B cell (primary cell): ENCODE measurements around the gene CHST3. TPM values are rescaled to one million over a fixed set of nuclear protein-coding genes. Genes with fewer than 3 reads are reported as not detected.

ENCODE experiments used
- ATAC-seq: fragments of 200-7000 bp; cut with Tn5 transposase; one replicate; pipeline ENCODE4 v1.10.0; 2021; ENCODE audit warnings: low read depth, mild to moderate bottlenecking, moderate number of reproducible peaks, moderate library complexity
- CTCF ChIA-PET: fragments of 350-600 bp; sonication (Branson Sonifier 250); formaldehyde crosslinking; loops from one replicate; lab custom pipeline; 2021; ENCODE audit warnings: antibody characterized with exemption, inconsistent platforms; lab: Charles Lee
- POLR2A ChIA-PET: fragments of 350-600 bp; sonication (Branson Sonifier 250); formaldehyde crosslinking; loops from one replicate; lab custom pipeline; 2021; ENCODE audit warnings: antibody characterized with exemption; lab: Charles Lee
- DNase-seq: peaks from one replicate; pipeline ENCODE4 v3.0.0; 2013
- H2AFZ ChIP-seq: 2 replicates; pipeline ENCODE4 v1.6.1; 2012; ENCODE audit warnings: mild to moderate bottlenecking, low read depth, low read length; ENCODE audit not compliant: insufficient read depth, poor library complexity, severe bottlenecking
- H3K27ac ChIP-seq, 2 donors: 1 replicate in 1 of 2; 2 replicates in 1 of 2; pipeline ENCODE4 v1.5.1; 2012 to 2013; ENCODE audit warnings: low read length in 2 of 2, mild to moderate bottlenecking in 2 of 2, moderate library complexity in 1 of 2
- H3K27me3 ChIP-seq, 4 experiments: fragments of 200-600 bp in 1 of 4; sonication (generic) in 1 of 4; replicated peaks in 1 of 4; 1 replicate in 2 of 4; 2 replicates in 2 of 4; pipeline versions ENCODE4 v1.6.1 to v1.7.0; 2013 to 2016; ENCODE audit warnings: low read length in 3 of 4, mild to moderate bottlenecking in 2 of 4, mixed read lengths in 1 of 4, moderate library complexity in 1 of 4; ENCODE audit not compliant: insufficient read depth in 4 of 4, control insufficient read depth in 3 of 4; ENCODE audit errors: control extremely low read depth in 1 of 4
- H3K36me3 ChIP-seq, 2 experiments: replicated peaks in 1 of 2; 1 replicate in 1 of 2; 2 replicates in 1 of 2; pipeline versions ENCODE4 v1.6.1 to v1.7.1; 2013; ENCODE audit warnings: low read length in 1 of 2; ENCODE audit not compliant: insufficient read depth in 2 of 2, control insufficient read depth in 1 of 2; ENCODE audit errors: control extremely low read depth in 1 of 2, extremely low read depth in 1 of 2
- H3K4me1 ChIP-seq, 2 donors: fragments of 200-600 bp in 1 of 2; sonication (generic) in 1 of 2; 1 replicate in 1 of 2; 2 replicates in 1 of 2; pipeline versions ENCODE4 v1.5.1 to v1.6.1; 2013 to 2017; ENCODE audit warnings: low read length in 2 of 2; ENCODE audit not compliant: control insufficient read depth in 2 of 2, insufficient read depth in 2 of 2
- H3K4me2 ChIP-seq: replicated peaks from 2 replicates; pipeline ENCODE3; 2012; ENCODE audit warnings: mild to moderate bottlenecking, low read depth, low read length; ENCODE audit not compliant: poor library complexity, severe bottlenecking
- H3K4me3 ChIP-seq, 5 experiments: fragments of 200-600 bp in 1 of 5; sonication (generic) in 1 of 5; 1 replicate in 3 of 5; 2 replicates in 2 of 5; pipeline versions ENCODE4 v1.5.1 to v1.7.0; 2011 to 2016; ENCODE audit warnings: low read length in 4 of 5, mild to moderate bottlenecking in 4 of 5, low read depth in 2 of 5, control low read depth in 1 of 5, moderate library complexity in 1 of 5; ENCODE audit not compliant: insufficient read depth in 1 of 5; ENCODE audit errors: control extremely low read depth in 1 of 5, extremely low read depth in 1 of 5
- H3K79me2 ChIP-seq: fragments of 200-600 bp; sonication (generic); one replicate; pipeline ENCODE4 v1.6.0; 2016; ENCODE audit warnings: low read length; ENCODE audit not compliant: control insufficient read depth, insufficient read depth
- H3K9ac ChIP-seq: fragments of 200-600 bp; sonication (generic); 2 replicates; pipeline ENCODE4 v1.6.1; 2017; ENCODE audit warnings: mild to moderate bottlenecking, low read length, moderate library complexity
- H3K9me3 ChIP-seq, 3 donors: one replicate each; pipeline versions ENCODE4 v1.6.1 to v1.7.1; 2013; ENCODE audit warnings: low read length in 2 of 3; ENCODE audit not compliant: control insufficient read depth in 2 of 3, insufficient read depth in 1 of 3; ENCODE audit errors: control extremely low read depth in 1 of 3
- H4K20me1 ChIP-seq: 2 replicates; pipeline ENCODE4 v1.6.0; 2012; ENCODE audit warnings: mild to moderate bottlenecking, low read length; ENCODE audit not compliant: insufficient read depth, control insufficient read depth, poor library complexity, severe bottlenecking
- H3K27ac Mint-ChIP-seq: one replicate; pipeline ENCODE4 v1.8.0; 2021; ENCODE audit warnings: mixed read lengths
- H3K27me3 Mint-ChIP-seq: one replicate; pipeline ENCODE4 v1.8.0; 2021; ENCODE audit warnings: mixed read lengths
- H3K4me1 Mint-ChIP-seq: one replicate; pipeline ENCODE4 v1.8.0; 2021; ENCODE audit warnings: mixed read lengths
- H3K4me3 Mint-ChIP-seq: one replicate; pipeline ENCODE4 v1.8.0; 2021; ENCODE audit warnings: mixed read lengths
- H3K9me3 Mint-ChIP-seq: one replicate; pipeline ENCODE4 v1.8.0; 2022; ENCODE audit warnings: mixed read lengths; ENCODE audit not compliant: insufficient read depth
- CTCF ChIP-seq: fragments of 200-600 bp; IDR thresholded peaks from one replicate; pipeline ENCODE4 v1.8.0; 2022; ENCODE audit warnings: antibody characterized with exemption, mild to moderate bottlenecking
- EZH2 ChIP-seq: IDR thresholded peaks from 2 replicates; pipeline ENCODE4 v1.6.1; 2012; ENCODE audit warnings: borderline replicate concordance, low read depth, mild to moderate bottlenecking, moderate library complexity, low read length; ENCODE audit not compliant: insufficient read depth, poor library complexity, severe bottlenecking
- WGBS: methylation state at CpG from one replicate; pipeline ENCODE4 v1.1.5; 2013; ENCODE audit warnings: missing lambda C conversion rate; ENCODE audit not compliant: insufficient coverage; 5-methylcytosine and 5-hydroxymethylcytosine counted together
- intact Hi-C: fragments of 100-400 bp; cut with micrococcal nuclease; formaldehyde crosslinking; loops from one replicate; pipeline ENCODE4 v1.10.0; 2022
- polyA plus RNA-seq: library from polyadenylated mRNA; depleted of rRNA; stranded (reverse); fragments of >200 nt; gene quantifications from 2 replicates; pipeline ENCODE4 v1.2.3, GENCODE V29; 2012
- total RNA-seq, 2 donors: library from RNA; stranded (reverse); fragments of 120-200 nt in 1 of 2; gene quantifications; 1 replicate in 1 of 2; 2 replicates in 1 of 2; pipeline versions ENCODE4 v1.2.3 to v1.2.4, GENCODE V29; 2013 to 2022

The CHST3 gene
- total and polyA plus RNA-seq, 2 donors (not counting 1 experiment from before 2014, with no cell fraction given), result 0.01 TPM; not detected in 1

- H2AFZ ChIP-seq, result no peak overlapping the region
- no peaks in the 10 kb centered on the region for H3K4me1 ChIP-seq
- DNase-seq (no peak), ATAC-seq (no peak)
- H4K20me1 ChIP-seq, result no peaks in the 10 kb centered on the region
- Mint-ChIP-seq H3K4me1 (no peaks in the 10 kb centered on the region), H3K4me3 (no peak overlapping the region), H3K9me3 (no peaks in the 10 kb centered on the region), H3K27me3 (peaks cover 19% of the 10 kb centered on the region), H3K27ac (no peak overlapping the region)
- no peaks in the 10 kb centered on the region for H3K9me3 ChIP-seq
- H3K4me2 ChIP-seq, result no peak overlapping the region
- ChIA-PET POLR2A (no interaction called here), CTCF (no interaction called here)
- no peak for TF ChIP-seq CTCF
- TF ChIP-seq EZH2, result no peak
- peaks cover 0 to 19% (median 2%) of the 10 kb centered on the region in 4 experiments for H3K27me3 ChIP-seq
- H3K27ac ChIP-seq, result no peak overlapping the region
- no peaks in the 10 kb centered on the region for H3K79me2 ChIP-seq
- H3K36me3 ChIP-seq, result no peaks in the 10 kb centered on the region
- 63% methylated on average over 2 of the region's 6 CpGs for WGBS
- H3K4me3 ChIP-seq, result no peak overlapping the region
- H3K9ac ChIP-seq, result no peak overlapping the region
- intact Hi-C loops, result no loop called here
Measured at GRCh38 chr10:72027498-72027897, 63.3 kb downstream of the CHST3 start.

DNA sequence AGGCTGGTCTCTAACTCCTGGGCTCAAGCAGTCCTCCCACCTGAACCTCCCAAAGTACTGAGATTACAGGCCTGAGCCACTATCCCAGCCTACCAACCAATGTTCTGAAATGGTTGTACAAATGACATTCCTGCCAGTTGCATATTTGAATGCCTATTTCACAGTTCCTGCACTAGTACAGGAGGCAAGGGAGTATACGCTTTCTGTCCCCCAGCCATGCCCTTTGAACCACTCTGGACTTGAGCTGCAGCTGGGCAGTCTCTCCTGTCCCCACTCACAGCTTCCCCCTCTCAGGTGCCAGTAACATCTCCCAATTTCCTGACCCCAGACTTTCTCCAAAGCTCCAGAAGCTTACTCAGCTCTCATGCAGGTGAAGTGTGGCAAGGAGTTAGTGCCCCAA lies 65.2 kb downstream of the CHST3 start:
- peaks cover 0 to 19% (median 2%) of the 10 kb centered on the region in 4 experiments for H3K27me3 ChIP-seq

More for the DNA sequence above, 65.2 kb downstream of the CHST3 start:
- no peak for DNase-seq
- ATAC-seq, result no peak
- no peak overlapping the region for H3K27ac Mint-ChIP-seq
- intact Hi-C loops, result no loop called here
- H3K9ac ChIP-seq, result no peak overlapping the region
- no peak overlapping the region for H2AFZ ChIP-seq
- TF ChIP-seq EZH2, result no peak
- no peak for TF ChIP-seq CTCF
- POLR2A ChIA-PET, result no interaction called here
- no peaks in the 10 kb centered on the region for H3K9me3 ChIP-seq
- H3K27me3 Mint-ChIP-seq, result peaks cover 19% of the 10 kb centered on the region
- CTCF ChIA-PET, result interaction anchor here (0.8 kb wide), 1 partner anchor 19 kb away, joined by 4 read pairs; no protein-coding TSS in a partner anchor
- no peak overlapping the region for H3K27ac ChIP-seq
- H3K9me3 Mint-ChIP-seq, result no peaks in the 10 kb centered on the region
- H3K4me3 ChIP-seq, result no peak overlapping the region
- no peak overlapping the region for H3K4me2 ChIP-seq
- no peaks in the 10 kb centered on the region for H3K4me1 Mint-ChIP-seq
- no peaks in the 10 kb centered on the region for H4K20me1 ChIP-seq
- no peaks in the 10 kb centered on the region for H3K4me1 ChIP-seq
- H3K79me2 ChIP-seq, result no peaks in the 10 kb centered on the region
- H3K36me3 ChIP-seq, result no peaks in the 10 kb centered on the region
- WGBS, result 100% methylated on average over 1 of the region's 1 CpG
- no peak overlapping the region for H3K4me3 Mint-ChIP-seq
